SK-N-SH treated with all-trans-retinoic acid at 6 μM for 48 hours (cell line): Measurements from ENCODE around the gene GFPT1.

Experiments used
- CSDC2 ChIP-seq: fragments of 250-450 bp; sonication (Bioruptor Pico); IDR thresholded peaks from 2 replicates; pipeline ENCODE4 v1.5.0; 2020; ENCODE audit warnings: mild to moderate bottlenecking, moderate library complexity
- TCF4 ChIP-seq: fragments of 250-450 bp; sonication (Bioruptor Pico); IDR thresholded peaks from 2 replicates; pipeline ENCODE4 v1.8.0; 2021; ENCODE audit warnings: mild to moderate bottlenecking, moderate library complexity, borderline replicate concordance

GRCh38 chr2:69316550-69316949 is 70.5 kb downstream of the GFPT1 start:
- TF ChIP-seq TCF4 (CRISPR knock-in tag) (no peak), CSDC2 (CRISPR knock-in tag) (no peak)
